ENCODE results near the gene MMP25. TPM values are rescaled to one million over a fixed set of nuclear protein-coding genes. Genes with fewer than 3 reads are reported as not detected.

Gene MMP25
- total RNA-seq, 1 experiment from 2014 or later = 49.0 TPM

GRCh38 chr16:3101841-3102470 lies 55.6 kb downstream of the MMP25 start:
- H3K4me1 Mint-ChIP-seq = peaks cover 56% of the 10 kb centered on the region
- H3K4me3 Mint-ChIP-seq = peak overlapping the region; percentile 61
- POLR2A ChIA-PET = interaction anchor here (0.9 to 1.3 kb wide), 8 partner anchors 16 to 92 kb away, joined by 3 to 14 read pairs (median 4); partner anchors contain the start of genes TNFRSF12A and ZNF213
- TF ChIP-seq KAT7 (CRISPR knock-in tag; IDR thresholded peaks at IDR 0.05; ENCODE audit: borderline replicate concordance) (0 out of 2 replicates have a peak, but pooled peaks have one; percentile 32), E2F5 (CRISPR knock-in tag; IDR thresholded peaks at IDR 0.05) (no peak), SP1 (CRISPR knock-in tag; conservative IDR thresholded peaks at IDR 0.05) (peak; percentile 47; the same call in 1 of the 2 replicates), ETV6 (CRISPR knock-in tag; IDR thresholded peaks at IDR 0.05) (peak; percentile 98), FOXK1 (CRISPR knock-in tag; IDR thresholded peaks at IDR 0.05) (peak; percentile 37; the same call in 1 of the 2 replicates)
- peak; percentile 23 for ATAC-seq
- peak overlapping the region; percentile 99 for H3K27ac Mint-ChIP-seq
- peak; percentile 72 for DNase-seq (ENCODE audit: low spot score)
- H3K9me3 Mint-ChIP-seq = no peaks in the 10 kb centered on the region
- peaks cover 7% of the 10 kb centered on the region for H3K36me3 Mint-ChIP-seq
- CTCF ChIA-PET = interaction anchor here (0.6 to 8.5 kb wide), 22 partner anchors 10 to 285 kb away, joined by 3 to 68 read pairs (median 8); partner anchors contain the start of genes PRSS21, TNFRSF12A, ZNF205 and ZNF213
- H3K27me3 Mint-ChIP-seq (ENCODE audit: low read depth) = no peaks in the 10 kb centered on the region; the same call in 1 of the 2 replicates

- POLR2A ChIA-PET = interaction anchor here (0.6 to 1.3 kb wide), 3 partner anchors 9 to 96 kb away, joined by 3 to 7 read pairs (median 3); no protein-coding TSS in a partner anchor
- Mint-ChIP-seq H3K4me1 (peaks cover 37% of the 10 kb centered on the region), H3K9me3 (no peaks in the 10 kb centered on the region), H3K36me3 (no peaks in the 10 kb centered on the region), H3K27me3 (ENCODE audit: low read depth) (no peaks in the 10 kb centered on the region; the same call in 1 of the 2 replicates), H3K27ac (peak overlapping the region; percentile 89), H3K4me3 (peak overlapping the region; percentile 68)
- DNase-seq (ENCODE audit: low spot score) = peak; percentile 95
- CTCF ChIA-PET = interaction anchor here (0.5 to 2.5 kb wide), 13 partner anchors 9 to 1919 kb away, joined by 3 to 25 read pairs (median 4); no protein-coding TSS in a partner anchor
- ATAC-seq = peak; percentile 76
- peak; percentile 58; the same call in 1 of the 2 replicates for TF ChIP-seq E2F5 (CRISPR knock-in tag; IDR thresholded peaks at IDR 0.05)
- TF ChIP-seq KAT7 (CRISPR knock-in tag; IDR thresholded peaks at IDR 0.05; ENCODE audit: borderline replicate concordance) = peak; percentile 46; the same call in 1 of the 2 replicates
- TF ChIP-seq E2F4 (CRISPR knock-in tag; IDR thresholded peaks at IDR 0.05; ENCODE audit: borderline replicate concordance, low read depth) = no peak
- TF ChIP-seq ZNF121 (CRISPR knock-in tag; IDR thresholded peaks at IDR 0.05) = peak; percentile 32; the same call in 1 of the 2 replicates
- peak; percentile 63; the same call in 1 of the 2 replicates for TF ChIP-seq FOXP4 (CRISPR knock-in tag; IDR thresholded peaks at IDR 0.05)
- TF ChIP-seq GABPB1 (CRISPR knock-in tag; IDR thresholded peaks at IDR 0.05) = peak; percentile 91
- TF ChIP-seq RELA (CRISPR knock-in tag; IDR thresholded peaks at IDR 0.05; ENCODE audit: borderline replicate concordance) = no peak
- no peak for TF ChIP-seq ZNF232 (CRISPR knock-in tag; IDR thresholded peaks at IDR 0.05)
- peak; percentile 71; the same call in 1 of the 2 replicates for TF ChIP-seq ZNF281 (CRISPR knock-in tag; IDR thresholded peaks at IDR 0.05)
- peak; percentile 82 for TF ChIP-seq FOXK1 (CRISPR knock-in tag; IDR thresholded peaks at IDR 0.05)
- TF ChIP-seq HMGXB4 (CRISPR knock-in tag; IDR thresholded peaks at IDR 0.05) = peak; percentile 60; the same call in 1 of the 2 replicates
- TF ChIP-seq SP1 (CRISPR knock-in tag; conservative IDR thresholded peaks at IDR 0.05) = peak; percentile 64; the same call in 1 of the 2 replicates
- TF ChIP-seq NR2C2 (CRISPR knock-in tag; IDR thresholded peaks at IDR 0.05) = no peak
- TF ChIP-seq ETV6 (CRISPR knock-in tag; IDR thresholded peaks at IDR 0.05) = peak; percentile 95
- TF ChIP-seq MAX (CRISPR knock-in tag; IDR thresholded peaks at IDR 0.05) = peak; percentile 71; the same call in 1 of the 2 replicates
- no peak for TF ChIP-seq CDX4 (CRISPR knock-in tag; IDR thresholded peaks at IDR 0.05; ENCODE audit: borderline replicate concordance)
Measured at GRCh38 chr16:3106205-3106928, 60.0 kb downstream of the MMP25 start.

All from WTC11 (cell line).